NCI-H510A (cell line): Measurements from ENCODE around the gene SCTR.

Experiments used
- DNase-seq: peaks from one replicate; lab custom pipeline; 2025; lab: John Stamatoyannopoulos, UW

The SCTR gene

DNA sequence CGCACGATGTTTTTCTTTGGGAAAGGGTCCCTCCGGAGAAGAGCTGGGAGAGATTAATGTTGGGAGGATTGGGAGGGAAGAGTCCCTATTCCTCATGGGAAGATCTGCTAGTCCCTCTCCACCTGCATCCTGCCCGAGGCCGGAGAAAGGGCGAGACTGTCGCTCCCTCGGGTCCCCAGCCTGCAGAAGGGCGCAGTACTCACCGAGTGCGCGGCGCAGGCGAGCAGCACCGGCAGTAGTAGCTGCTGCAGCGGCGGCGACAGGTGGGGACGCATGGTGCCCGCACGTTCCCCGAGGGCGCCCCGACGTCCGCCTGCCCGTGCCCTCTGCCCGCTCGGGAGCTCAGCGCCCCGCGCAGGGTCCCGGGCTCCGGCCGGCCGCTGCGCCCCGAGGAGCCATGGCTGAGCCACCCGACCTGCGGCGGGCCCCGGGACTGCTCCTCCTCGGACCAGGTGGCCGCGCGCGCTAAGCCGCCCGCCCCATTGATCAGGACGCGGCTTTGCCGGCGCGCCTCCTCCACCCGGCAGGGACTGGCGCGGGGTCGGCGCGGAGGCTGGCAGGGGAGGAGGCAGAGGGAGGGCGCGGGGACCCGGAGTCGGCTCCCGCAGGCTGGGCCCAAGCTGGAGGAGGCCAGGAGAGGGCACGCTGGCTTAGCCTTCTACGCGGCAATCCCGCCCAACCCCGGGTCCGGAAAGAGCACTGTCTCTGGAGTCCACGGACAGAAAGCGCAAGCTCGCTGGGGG, at the start of gene SCTR:
Gene SCTR (minus strand): TSS at position 532 of the 743 bp plus-strand sequence. CDS start 257 bp downstream, at position 275.
- peak; percentile 34 for DNase-seq

GRCh38 chr2:119567292-119567691, 43.0 kb upstream of the SCTR start:
- DNase-seq: no peak

GRCh38 chr2:119565481-119565880, 41.2 kb upstream of the SCTR start:
- DNase-seq: no peak

GRCh38 chr2:119553687-119554344, 29.5 kb upstream of the SCTR start:
- DNase-seq: no peak

GRCh38 chr2:119552902-119553301, 28.6 kb upstream of the SCTR start:
- DNase-seq: no peak

DNA sequence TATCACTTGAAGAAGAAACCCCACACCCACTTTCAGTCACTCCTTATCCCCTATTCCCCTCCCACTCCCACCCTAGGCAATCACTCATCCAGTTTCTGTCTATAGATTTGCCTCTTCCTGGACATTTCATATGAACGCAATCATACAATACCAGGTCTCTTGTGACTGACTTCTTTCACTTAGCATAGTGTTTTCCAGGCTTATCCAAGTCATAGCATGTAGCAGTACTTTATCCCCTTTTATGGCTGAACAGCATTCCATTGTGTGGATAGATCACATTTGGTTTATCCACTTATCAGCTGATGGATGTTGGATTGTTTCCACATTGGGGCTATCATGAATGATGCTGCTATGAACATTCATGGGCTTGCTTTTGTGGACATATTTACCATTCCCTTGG, 26.6 kb upstream of the SCTR start:
- no peak for DNase-seq

DNA sequence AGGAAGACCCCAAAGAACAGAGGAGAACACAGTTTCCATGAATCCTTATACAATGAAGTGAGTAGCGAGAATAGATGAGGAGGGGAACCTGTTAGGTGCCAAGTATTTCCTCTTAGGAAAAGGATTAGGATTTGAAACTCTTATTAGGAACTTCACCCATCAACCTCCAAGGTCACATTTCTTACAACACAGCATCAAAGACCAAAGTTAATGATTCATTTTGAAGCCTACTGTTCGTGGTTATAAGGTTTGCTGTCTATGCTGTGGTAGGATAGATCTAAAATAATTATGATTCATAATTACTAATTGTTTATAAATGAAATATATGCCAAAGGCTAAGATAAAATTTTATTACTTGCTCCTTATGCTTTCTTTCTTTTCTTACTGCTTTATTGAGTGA, 26.1 kb upstream of the SCTR start:
- no peak for DNase-seq

GRCh38 chr2:119549241-119549640, 25.0 kb upstream of the SCTR start:
- no peak for DNase-seq

DNA sequence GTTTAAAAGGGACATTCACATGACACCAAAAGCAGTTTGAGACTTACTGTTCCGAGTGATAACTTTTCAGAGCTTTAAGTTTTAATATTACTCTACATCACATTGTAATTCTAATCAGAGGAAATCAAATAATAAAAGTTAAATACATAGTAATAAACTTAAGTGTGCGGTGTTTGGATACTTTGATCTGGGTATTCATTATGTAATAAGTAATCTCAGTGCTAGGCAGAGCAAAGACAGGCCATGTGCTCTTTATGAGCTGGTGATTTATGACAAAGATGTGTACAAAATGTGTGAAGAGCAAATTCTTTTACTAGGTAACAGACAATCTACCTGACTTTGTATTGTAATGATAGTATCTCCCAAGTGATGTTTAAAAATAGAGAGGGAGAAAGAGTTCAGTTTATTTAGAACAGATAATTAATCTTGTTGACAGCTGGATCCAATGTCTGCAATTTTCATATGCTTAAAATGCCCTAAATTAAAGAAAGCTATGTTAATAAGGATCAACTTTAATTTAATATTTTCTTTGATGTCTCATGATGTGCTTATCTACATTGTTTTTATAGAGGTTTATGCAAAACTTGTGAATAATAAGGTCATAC, 24.3 kb upstream of the SCTR start:
- DNase-seq: no peak

GRCh38 chr2:119546447-119546767, 22.1 kb upstream of the SCTR start:
- no peak for DNase-seq

DNA sequence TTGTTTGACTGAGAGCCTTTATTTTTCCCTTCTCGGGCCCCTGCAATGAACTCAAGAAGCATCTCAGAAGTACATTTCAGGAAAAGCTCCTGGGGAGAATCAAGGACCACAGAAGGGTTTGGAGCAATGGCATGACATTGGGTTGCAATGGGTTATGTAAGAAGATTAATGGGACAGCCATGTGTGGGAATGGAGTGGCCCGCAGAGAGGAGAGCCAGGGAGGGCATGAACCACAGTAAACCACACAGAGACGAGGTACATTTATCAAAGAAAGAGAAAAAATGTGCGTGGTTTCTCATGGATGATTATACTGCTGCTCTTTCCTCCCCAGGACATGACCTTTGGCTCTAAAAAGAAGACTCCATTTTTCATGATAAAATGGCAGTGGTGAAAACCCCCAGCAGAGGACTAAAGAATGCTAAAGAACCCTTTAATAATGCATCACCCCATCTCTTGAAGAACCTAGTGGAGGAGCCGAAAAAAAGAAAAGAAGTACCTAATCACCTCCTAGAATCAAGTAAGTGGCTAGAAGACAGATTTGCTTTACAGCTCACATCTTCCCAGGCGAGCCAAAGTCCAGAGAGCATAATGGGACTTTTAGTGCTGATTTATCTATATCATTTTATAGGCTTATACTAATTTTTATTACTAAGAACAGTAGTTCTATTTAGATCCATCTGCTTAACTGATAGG, 21.6 kb upstream of the SCTR start:
- no peak for DNase-seq

GRCh38 chr2:119544939-119545475, 20.7 kb upstream of the SCTR start:
- DNase-seq: no peak

DNA sequence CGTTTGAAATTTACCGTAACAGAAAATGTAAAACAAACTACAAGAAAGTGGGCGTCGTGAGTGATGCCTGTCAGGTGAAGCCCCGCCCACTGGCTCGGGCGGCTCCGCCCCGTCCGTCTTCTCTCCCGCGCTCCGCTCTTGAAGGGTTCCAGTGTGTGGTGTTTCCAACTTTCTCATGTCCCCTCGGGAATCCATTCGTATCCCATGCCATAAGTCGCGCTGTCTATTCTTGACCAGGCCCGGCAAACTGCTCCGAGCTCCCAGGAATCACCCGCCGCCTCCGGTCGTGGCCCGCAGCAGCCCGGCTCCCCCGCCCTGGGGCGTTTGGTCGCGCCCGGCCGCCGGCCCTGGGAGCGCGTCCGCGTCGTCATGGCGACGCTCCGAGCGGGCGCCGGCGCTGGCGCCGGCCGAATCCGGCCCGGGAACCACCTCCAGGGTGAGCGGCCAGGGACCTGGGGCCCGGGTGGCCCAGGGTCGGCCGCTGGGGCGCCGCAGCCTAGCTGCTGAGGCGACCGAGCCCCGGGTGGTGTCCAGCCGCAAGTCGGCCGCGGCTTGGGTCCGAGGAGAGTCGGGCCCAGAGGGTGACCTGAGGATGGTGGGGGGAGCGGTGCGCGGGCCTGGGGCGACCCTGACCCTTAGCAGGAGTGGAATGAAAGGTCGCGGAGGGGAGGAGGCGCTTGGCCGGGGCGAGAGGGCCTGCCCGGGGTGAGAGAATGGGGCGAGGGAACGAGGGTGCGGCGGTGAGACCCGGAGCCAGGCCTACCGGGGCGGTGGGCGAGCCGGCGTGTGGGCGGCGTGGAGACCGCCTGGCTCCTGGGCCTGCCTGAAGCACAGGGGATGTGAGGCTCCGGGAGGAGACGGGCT, 20.0 kb upstream of the SCTR start, which contains the start of gene CFAP221:
Gene CFAP221 (plus strand): TSS at position 375 of the 864 bp plus-strand sequence. CDS start 1,683 bp downstream, outside the sequence.
- DNase-seq: peak; percentile 51

- no peak for DNase-seq
Measured at GRCh38 chr2:119541476-119541875, 17.2 kb upstream of the SCTR start.

GRCh38 chr2:119537792-119538191, 13.5 kb upstream of the SCTR start:
- no peak for DNase-seq

GRCh38 chr2:119536707-119537106, 12.4 kb upstream of the SCTR start:
- DNase-seq: no peak

GRCh38 chr2:119536211-119536610, 11.9 kb upstream of the SCTR start:
- DNase-seq: no peak

- no peak for DNase-seq
Measured at GRCh38 chr2:119533560-119533959, 9.3 kb upstream of the SCTR start.

- DNase-seq: no peak
Measured at GRCh38 chr2:119531292-119531691, 7.0 kb upstream of the SCTR start.

GRCh38 chr2:119527999-119528398, 3.7 kb upstream of the SCTR start:
- DNase-seq: no peak

DNA sequence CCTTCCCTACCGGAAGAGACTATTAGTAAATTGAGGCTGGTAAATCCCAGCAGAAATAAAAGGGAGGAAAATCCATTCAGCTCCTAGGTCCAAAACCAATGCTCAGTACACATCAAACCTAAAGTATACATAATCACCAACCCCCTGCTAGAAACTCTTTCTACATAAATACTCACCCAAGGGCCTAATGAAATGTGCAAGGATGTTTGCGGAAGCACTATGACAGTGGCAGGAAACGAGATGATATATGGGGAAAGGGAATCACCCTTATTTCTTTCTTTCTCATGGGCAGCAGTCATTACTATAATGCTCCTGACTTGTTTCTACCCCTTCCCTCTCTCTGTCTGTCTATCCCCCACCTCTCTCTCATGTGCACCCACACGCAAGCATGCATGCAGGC, 1.3 kb upstream of the SCTR start:
- no peak for DNase-seq
